HepG2 (cell line): ENCODE results near the gene APBB1. TPM values are rescaled to one million over a fixed set of nuclear protein-coding genes. Genes with fewer than 3 reads are reported as not detected.

Source experiments
- ATF4 ChIP-seq, 2 experiments: fragments of 450-650 bp in 1 of 2; sonication (generic) in 1 of 2; formaldehyde crosslinking; IDR thresholded peaks; 2 replicates each; pipeline versions ENCODE4 v1.5.0 to v1.8.0; 2020 to 2022; ENCODE audit warnings: mild to moderate bottlenecking in 1 of 2, missing genetic modification reagents in 1 of 2
- CREB1 ChIP-seq, 2 experiments: fragments of 450-650 bp in 1 of 2; IDR thresholded peaks; 2 replicates each; pipeline ENCODE4 v1.6.1; 2016 to 2017; ENCODE audit warnings: control low read depth in 1 of 2, mild to moderate bottlenecking in 1 of 2, missing compliant biosample characterization in 1 of 2, missing genetic modification characterization in 1 of 2
- FOXA1 ChIP-seq, 2 experiments: fragments of 450-650 bp in 1 of 2; sonication (generic) in 1 of 2; formaldehyde crosslinking in 1 of 2; IDR thresholded peaks; 2 replicates each; pipeline versions ENCODE4 v1.4.0 to v1.6.1; 2016 to 2020; ENCODE audit warnings: missing genetic modification reagents in 1 of 2
- FOXA3 ChIP-seq: IDR thresholded peaks from 2 replicates; pipeline ENCODE4 v1.6.1; 2016; ENCODE audit warnings: missing genetic modification reagents, missing compliant biosample characterization
- HMG20B ChIP-seq: conservative IDR thresholded peaks from 2 replicates; pipeline ENCODE4 v1.6.1; 2016; ENCODE audit warnings: missing genetic modification reagents, missing compliant biosample characterization
- HOXA5 ChIP-seq: sonication (generic); formaldehyde crosslinking; IDR thresholded peaks from 2 replicates; pipeline ENCODE4 v1.4.0; 2020; ENCODE audit warnings: missing genetic modification reagents
- MAFF ChIP-seq: IDR thresholded peaks from 2 replicates; pipeline ENCODE4 v1.6.1; 2011; ENCODE audit warnings: low read depth, low read length, improper control_type of control experiment
- MATR3 ChIP-seq: sonication (generic); formaldehyde crosslinking; IDR thresholded peaks from 2 replicates; pipeline ENCODE4 v1.4.0; 2020; ENCODE audit warnings: missing genetic modification reagents
- NCOA2 ChIP-seq: sonication (generic); formaldehyde crosslinking; IDR thresholded peaks from 2 replicates; pipeline ENCODE4 v1.8.0; 2022; ENCODE audit warnings: inconsistent platforms
- PHB2 ChIP-seq: fragments of 450-650 bp; IDR thresholded peaks from 2 replicates; pipeline ENCODE4 v1.6.1; 2018; ENCODE audit not compliant: partially characterized antibody
- RARG ChIP-seq: sonication (generic); formaldehyde crosslinking; IDR thresholded peaks from 2 replicates; pipeline ENCODE4 v1.4.0; 2020; ENCODE audit warnings: low read depth, mild to moderate bottlenecking, missing genetic modification reagents
- SMYD3 ChIP-seq: sonication (generic); formaldehyde crosslinking; IDR thresholded peaks from 2 replicates; pipeline ENCODE4 v1.8.1; 2023; ENCODE audit warnings: mild to moderate bottlenecking, missing genetic modification reagents
- TCF7L2 ChIP-seq: IDR thresholded peaks from 2 replicates; pipeline ENCODE4 v1.6.1; 2011; ENCODE audit warnings: mild to moderate bottlenecking, low read depth, low read length, moderate library complexity
- TEAD2 ChIP-seq: sonication (generic); formaldehyde crosslinking; IDR thresholded peaks from 2 replicates; pipeline ENCODE4 v1.9.0; 2021; ENCODE audit warnings: missing genetic modification reagents
- TERF1 ChIP-seq: sonication (generic); formaldehyde crosslinking; IDR thresholded peaks from 2 replicates; pipeline ENCODE4 v1.8.0; 2022; ENCODE audit warnings: mild to moderate bottlenecking, missing genetic modification reagents, moderate library complexity
- TFDP2 ChIP-seq: sonication (generic); formaldehyde crosslinking; IDR thresholded peaks from 2 replicates; pipeline ENCODE4 v1.4.0; 2020; ENCODE audit warnings: missing genetic modification reagents
- polyA plus RNA-seq, 8 experiments: library from polyadenylated mRNA; depleted of rRNA in 3 of 8; stranded (reverse) in 7 of 8; unstranded in 1 of 8; fragments of >200 nt; fragmentation: Illumina TruSeq in 4 of 8; extraction: Trizol in 4 of 8; gene quantifications; 2 replicates each; pipeline versions ENCODE4 v1.2.1 to v1.2.3, GENCODE V29; 2011 to 2016; ENCODE audit warnings: low read depth in 4 of 8, missing spikeins in 1 of 8, mixed read lengths in 1 of 8; ENCODE audit not compliant: insufficient read depth in 1 of 8
- total RNA-seq, 5 experiments: library from RNA; depleted of rRNA; stranded (reverse); fragments of >200 nt; fragmentation: Illumina TruSeq; extraction: Trizol; gene quantifications; 2 replicates each; pipeline ENCODE4 v1.2.3, GENCODE V29; 2016; ENCODE audit warnings: low read depth in 1 of 5
- TF ChIP-seq, protein P1 (sequence below): IDR thresholded peaks from 2 replicates; pipeline ENCODE4 v1.4.0; 2020; ENCODE audit warnings: mild to moderate bottlenecking, missing genetic modification reagents
- TF ChIP-seq, protein P2 (sequence below): sonication (generic); formaldehyde crosslinking; conservative IDR thresholded peaks from 2 replicates; pipeline ENCODE4 v1.4.0; 2020; ENCODE audit warnings: mild to moderate bottlenecking, missing genetic modification reagents, moderate library complexity

Gene APBB1
- total and polyA plus RNA-seq, 2 of the 13 experiments (the other 11 are each of a cell fraction or from before 2014, with no cell fraction given) = 1.7 to 3.5 TPM

DNA sequence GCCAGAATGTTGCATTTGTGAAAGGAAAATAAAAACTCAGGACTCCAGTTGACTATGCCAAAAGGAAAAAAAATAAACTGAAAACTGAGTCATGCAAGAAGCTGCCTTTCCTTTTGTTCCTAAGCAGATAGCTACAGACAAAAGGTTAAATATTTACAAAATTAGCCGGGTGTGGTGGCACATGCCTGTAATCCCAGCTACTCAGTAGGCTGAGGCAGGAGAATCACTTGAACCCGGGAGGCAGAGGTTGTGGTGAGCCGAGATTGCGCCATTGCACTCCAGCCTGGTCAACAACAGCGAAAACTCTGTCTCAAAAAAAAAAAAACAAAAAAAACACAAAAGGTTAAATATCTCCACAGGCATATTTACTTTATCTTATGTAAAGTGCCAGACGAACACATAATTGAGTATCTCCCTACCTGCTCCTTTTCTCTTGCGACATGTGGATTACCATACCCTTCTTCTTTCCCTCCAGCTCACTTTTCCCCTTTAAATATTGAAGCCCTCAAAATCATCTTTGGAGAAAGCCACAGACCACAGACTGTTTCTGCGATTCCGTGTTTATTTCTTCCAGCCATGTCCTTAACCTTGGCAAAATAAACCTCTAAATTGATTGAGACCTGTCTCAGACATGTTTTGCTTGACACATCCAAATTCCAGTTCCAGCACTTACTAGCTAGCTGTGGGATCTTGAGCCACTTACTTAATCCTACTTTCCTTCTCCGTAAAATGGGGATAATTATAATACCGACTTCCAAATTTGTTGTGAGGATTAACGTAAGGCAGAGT lies 30.9 kb downstream of the APBB1 start (continued):
- TF ChIP-seq MATR3 (CRISPR knock-in tag) (no peak), HMG20B (CRISPR knock-in tag) (0 out of 2 replicates have a peak, but pooled peaks have one; percentile 49), TCF7L2 (no peak), FOXA3 (peak; percentile 74), TERF1 (CRISPR knock-in tag) (no peak), ATF4 (CRISPR knock-in tag; IDR thresholded peaks at IDR 0.05) (peak in 1 of 2 experiments; percentile 64; a peak in 2 of 4 replicates), TEAD2 (CRISPR knock-in tag) (no peak), PHB2 (no peak), SMYD3 (CRISPR knock-in tag) (no peak), TFDP2 (CRISPR knock-in tag) (no peak), FOXA1 (IDR thresholded peaks at IDR 0.05) (0 out of 2 replicates have a peak, but pooled peaks have one; percentile 9), FOXA1 (CRISPR knock-in tag; IDR thresholded peaks at IDR 0.05) (peak; percentile 33; the same call in 1 of the 2 replicates), HOXA5 (CRISPR knock-in tag) (0 out of 2 replicates have a peak, but pooled peaks have one; percentile 37), RARG (CRISPR knock-in tag) (no peak), NCOA2 (CRISPR knock-in tag) (0 out of 2 replicates have a peak, but pooled peaks have one; percentile 36), CREB1 (IDR thresholded peaks at IDR 0.05) (no peak), CREB1 (CRISPR knock-in tag; IDR thresholded peaks at IDR 0.05) (0 out of 2 replicates have a peak, but pooled peaks have one; percentile 30), MAFF (no peak)
- TF ChIP-seq, protein P1, sequence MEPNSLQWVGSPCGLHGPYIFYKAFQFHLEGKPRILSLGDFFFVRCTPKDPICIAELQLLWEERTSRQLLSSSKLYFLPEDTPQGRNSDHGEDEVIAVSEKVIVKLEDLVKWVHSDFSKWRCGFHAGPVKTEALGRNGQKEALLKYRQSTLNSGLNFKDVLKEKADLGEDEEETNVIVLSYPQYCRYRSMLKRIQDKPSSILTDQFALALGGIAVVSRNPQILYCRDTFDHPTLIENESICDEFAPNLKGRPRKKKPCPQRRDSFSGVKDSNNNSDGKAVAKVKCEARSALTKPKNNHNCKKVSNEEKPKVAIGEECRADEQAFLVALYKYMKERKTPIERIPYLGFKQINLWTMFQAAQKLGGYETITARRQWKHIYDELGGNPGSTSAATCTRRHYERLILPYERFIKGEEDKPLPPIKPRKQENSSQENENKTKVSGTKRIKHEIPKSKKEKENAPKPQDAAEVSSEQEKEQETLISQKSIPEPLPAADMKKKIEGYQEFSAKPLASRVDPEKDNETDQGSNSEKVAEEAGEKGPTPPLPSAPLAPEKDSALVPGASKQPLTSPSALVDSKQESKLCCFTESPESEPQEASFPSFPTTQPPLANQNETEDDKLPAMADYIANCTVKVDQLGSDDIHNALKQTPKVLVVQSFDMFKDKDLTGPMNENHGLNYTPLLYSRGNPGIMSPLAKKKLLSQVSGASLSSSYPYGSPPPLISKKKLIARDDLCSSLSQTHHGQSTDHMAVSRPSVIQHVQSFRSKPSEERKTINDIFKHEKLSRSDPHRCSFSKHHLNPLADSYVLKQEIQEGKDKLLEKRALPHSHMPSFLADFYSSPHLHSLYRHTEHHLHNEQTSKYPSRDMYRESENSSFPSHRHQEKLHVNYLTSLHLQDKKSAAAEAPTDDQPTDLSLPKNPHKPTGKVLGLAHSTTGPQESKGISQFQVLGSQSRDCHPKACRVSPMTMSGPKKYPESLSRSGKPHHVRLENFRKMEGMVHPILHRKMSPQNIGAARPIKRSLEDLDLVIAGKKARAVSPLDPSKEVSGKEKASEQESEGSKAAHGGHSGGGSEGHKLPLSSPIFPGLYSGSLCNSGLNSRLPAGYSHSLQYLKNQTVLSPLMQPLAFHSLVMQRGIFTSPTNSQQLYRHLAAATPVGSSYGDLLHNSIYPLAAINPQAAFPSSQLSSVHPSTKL (CRISPR knock-in tag) = peak; percentile 59; the same call in 1 of the 2 replicates
- TF ChIP-seq, protein P2, sequence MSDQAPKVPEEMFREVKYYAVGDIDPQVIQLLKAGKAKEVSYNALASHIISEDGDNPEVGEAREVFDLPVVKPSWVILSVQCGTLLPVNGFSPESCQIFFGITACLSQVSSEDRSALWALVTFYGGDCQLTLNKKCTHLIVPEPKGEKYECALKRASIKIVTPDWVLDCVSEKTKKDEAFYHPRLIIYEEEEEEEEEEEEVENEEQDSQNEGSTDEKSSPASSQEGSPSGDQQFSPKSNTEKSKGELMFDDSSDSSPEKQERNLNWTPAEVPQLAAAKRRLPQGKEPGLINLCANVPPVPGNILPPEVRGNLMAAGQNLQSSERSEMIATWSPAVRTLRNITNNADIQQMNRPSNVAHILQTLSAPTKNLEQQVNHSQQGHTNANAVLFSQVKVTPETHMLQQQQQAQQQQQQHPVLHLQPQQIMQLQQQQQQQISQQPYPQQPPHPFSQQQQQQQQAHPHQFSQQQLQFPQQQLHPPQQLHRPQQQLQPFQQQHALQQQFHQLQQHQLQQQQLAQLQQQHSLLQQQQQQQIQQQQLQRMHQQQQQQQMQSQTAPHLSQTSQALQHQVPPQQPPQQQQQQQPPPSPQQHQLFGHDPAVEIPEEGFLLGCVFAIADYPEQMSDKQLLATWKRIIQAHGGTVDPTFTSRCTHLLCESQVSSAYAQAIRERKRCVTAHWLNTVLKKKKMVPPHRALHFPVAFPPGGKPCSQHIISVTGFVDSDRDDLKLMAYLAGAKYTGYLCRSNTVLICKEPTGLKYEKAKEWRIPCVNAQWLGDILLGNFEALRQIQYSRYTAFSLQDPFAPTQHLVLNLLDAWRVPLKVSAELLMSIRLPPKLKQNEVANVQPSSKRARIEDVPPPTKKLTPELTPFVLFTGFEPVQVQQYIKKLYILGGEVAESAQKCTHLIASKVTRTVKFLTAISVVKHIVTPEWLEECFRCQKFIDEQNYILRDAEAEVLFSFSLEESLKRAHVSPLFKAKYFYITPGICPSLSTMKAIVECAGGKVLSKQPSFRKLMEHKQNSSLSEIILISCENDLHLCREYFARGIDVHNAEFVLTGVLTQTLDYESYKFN = peak; percentile 46
